ENCODE results near the gene TTC33.

The TTC33 gene

DNA sequence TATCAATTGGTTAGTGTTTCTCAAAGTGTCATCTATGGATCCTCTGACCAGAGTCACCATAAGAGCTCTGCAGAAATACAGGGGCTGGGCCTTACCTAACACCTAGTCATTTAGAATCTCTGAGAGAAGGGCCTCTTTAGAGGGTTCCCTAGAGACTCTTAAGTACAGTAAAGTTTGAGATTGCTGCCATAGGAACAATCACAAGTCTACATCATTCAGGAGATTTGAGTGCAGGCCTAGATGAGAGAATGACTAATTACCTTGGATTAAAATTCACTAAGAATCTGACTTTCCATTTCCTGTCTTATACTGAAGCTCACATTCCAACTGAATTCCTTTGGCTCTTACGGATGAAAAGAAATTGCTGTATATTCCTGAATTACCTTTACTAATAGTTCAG is 258.2 kb downstream of the TTC33 start:
- Histone ChIP-seq H3K27me3 (ENCODE audit: low read depth, low read length) (no peaks in the 10 kb centered on the region), H3K9me3 (ENCODE audit: insufficient read depth, low read length) (no peaks in the 10 kb centered on the region), H3K27ac (ENCODE audit: low read length) (no peak overlapping the region), H2AFZ (ENCODE audit: low read depth, low read length) (no peak overlapping the region), H4K20me1 (ENCODE audit: insufficient read depth, low read length) (no peaks in the 10 kb centered on the region), H3K4me2 (ENCODE audit: low read length) (no peak overlapping the region), H3K4me1 (ENCODE audit: low read length) (peaks cover 66% of the 10 kb centered on the region), H3K9ac (ENCODE audit: low read length) (no peak overlapping the region), H3K36me3 (replicated peaks; ENCODE audit: low read depth, low read length) (peaks cover 3% of the 10 kb centered on the region), H3K79me2 (ENCODE audit: low read length) (no peaks in the 10 kb centered on the region), H3K4me3 (ENCODE audit: low read length) (no peak overlapping the region)
- TF ChIP-seq, protein P1, sequence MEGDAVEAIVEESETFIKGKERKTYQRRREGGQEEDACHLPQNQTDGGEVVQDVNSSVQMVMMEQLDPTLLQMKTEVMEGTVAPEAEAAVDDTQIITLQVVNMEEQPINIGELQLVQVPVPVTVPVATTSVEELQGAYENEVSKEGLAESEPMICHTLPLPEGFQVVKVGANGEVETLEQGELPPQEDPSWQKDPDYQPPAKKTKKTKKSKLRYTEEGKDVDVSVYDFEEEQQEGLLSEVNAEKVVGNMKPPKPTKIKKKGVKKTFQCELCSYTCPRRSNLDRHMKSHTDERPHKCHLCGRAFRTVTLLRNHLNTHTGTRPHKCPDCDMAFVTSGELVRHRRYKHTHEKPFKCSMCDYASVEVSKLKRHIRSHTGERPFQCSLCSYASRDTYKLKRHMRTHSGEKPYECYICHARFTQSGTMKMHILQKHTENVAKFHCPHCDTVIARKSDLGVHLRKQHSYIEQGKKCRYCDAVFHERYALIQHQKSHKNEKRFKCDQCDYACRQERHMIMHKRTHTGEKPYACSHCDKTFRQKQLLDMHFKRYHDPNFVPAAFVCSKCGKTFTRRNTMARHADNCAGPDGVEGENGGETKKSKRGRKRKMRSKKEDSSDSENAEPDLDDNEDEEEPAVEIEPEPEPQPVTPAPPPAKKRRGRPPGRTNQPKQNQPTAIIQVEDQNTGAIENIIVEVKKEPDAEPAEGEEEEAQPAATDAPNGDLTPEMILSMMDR (IDR thresholded peaks at IDR 0.05; ENCODE audit: low read depth, low read length), result no peak
- no peak for TF ChIP-seq EZH2phosphoT487 (IDR thresholded peaks at IDR 0.05; ENCODE audit: low read depth)

DNA sequence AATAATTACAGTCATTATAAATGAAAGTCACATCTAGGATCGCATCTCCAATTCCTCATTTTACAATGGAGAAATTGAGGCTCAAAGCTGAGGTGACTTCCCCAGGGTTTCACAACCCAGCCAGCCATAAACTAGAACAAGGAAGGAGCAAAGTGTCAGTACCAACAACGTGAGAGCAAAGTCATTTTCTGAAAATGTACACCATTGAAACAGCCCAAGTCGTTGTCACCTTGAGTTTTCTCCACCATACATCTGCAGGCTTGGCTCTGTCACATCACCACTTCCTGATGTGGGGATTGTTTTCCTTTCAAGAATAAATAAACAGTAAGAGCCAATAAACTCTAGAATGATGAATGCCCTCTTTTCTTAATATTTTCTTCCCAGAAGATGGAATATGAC is 260.5 kb downstream of the TTC33 start:
- Histone ChIP-seq H2AFZ (ENCODE audit: low read depth, low read length) (no peak overlapping the region), H3K9ac (ENCODE audit: low read length) (no peak overlapping the region)

DNA sequence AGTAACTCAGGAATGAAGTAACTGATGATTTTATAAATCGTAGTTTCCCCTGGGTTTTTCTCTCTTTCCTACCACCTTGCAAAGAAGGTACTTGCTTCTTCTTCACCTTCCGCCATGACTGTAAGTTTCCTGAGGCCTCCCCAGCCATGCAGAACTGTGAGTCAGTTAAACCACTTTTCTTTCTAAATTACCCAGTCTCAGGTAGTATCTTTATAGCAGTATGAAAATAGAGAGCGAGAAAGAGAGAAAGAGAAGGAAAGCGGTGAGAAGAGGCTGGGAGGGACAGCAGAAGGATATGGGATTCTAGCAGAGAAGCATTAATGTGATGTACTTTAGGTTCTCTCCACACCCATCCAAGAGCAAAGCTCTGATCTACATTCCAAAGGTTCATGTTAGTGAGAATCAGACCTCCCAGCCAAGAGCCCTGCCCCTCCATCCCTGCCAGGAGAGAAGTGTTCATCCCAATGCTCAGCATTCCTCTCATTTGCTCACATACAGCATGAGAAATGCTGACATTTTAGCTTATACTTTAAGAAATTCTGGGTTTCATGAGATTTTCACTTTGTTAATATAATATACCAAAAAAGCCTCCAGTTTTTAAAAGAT is 261.0 kb downstream of the TTC33 start:
- peak overlapping the region; percentile 21 for H3K4me2 ChIP-seq (ENCODE audit: low read length)
- no peak overlapping the region for H3K9ac ChIP-seq (ENCODE audit: low read length)
- no peaks in the 10 kb centered on the region for H4K20me1 ChIP-seq (ENCODE audit: insufficient read depth, low read length)
- H3K4me1 ChIP-seq (ENCODE audit: low read length), result peaks cover 58% of the 10 kb centered on the region
- no peak overlapping the region for H3K4me3 ChIP-seq (ENCODE audit: low read length)
- no peaks in the 10 kb centered on the region for H3K9me3 ChIP-seq (ENCODE audit: insufficient read depth, low read length)
- H2AFZ ChIP-seq (ENCODE audit: low read depth, low read length), result no peak overlapping the region; the same call in 1 of the 2 replicates
- peaks cover 4% of the 10 kb centered on the region for H3K36me3 ChIP-seq (replicated peaks; ENCODE audit: low read depth, low read length)
- no peak for TF ChIP-seq EZH2phosphoT487 (IDR thresholded peaks at IDR 0.05; ENCODE audit: low read depth)
- TF ChIP-seq, protein P1 (IDR thresholded peaks at IDR 0.05; ENCODE audit: low read depth, low read length), result no peak
- no peaks in the 10 kb centered on the region for H3K27me3 ChIP-seq (ENCODE audit: low read depth, low read length)
- peak overlapping the region; percentile 10 for H3K27ac ChIP-seq (ENCODE audit: low read length)
- no peaks in the 10 kb centered on the region for H3K79me2 ChIP-seq (ENCODE audit: low read length)

More for the DNA sequence above, 260.5 kb downstream of the TTC33 start:
- TF ChIP-seq, protein P1 (IDR thresholded peaks at IDR 0.05; ENCODE audit: low read depth, low read length), result no peak
- no peak for TF ChIP-seq EZH2phosphoT487 (IDR thresholded peaks at IDR 0.05; ENCODE audit: low read depth)
- Histone ChIP-seq H3K9me3 (ENCODE audit: insufficient read depth, low read length) (no peaks in the 10 kb centered on the region), H3K4me2 (ENCODE audit: low read length) (peak overlapping the region; percentile 21), H4K20me1 (ENCODE audit: insufficient read depth, low read length) (no peaks in the 10 kb centered on the region), H3K79me2 (ENCODE audit: low read length) (no peaks in the 10 kb centered on the region), H3K4me1 (ENCODE audit: low read length) (peaks cover 58% of the 10 kb centered on the region), H3K27me3 (ENCODE audit: low read depth, low read length) (no peaks in the 10 kb centered on the region), H3K27ac (ENCODE audit: low read length) (peak overlapping the region; percentile 10), H3K4me3 (ENCODE audit: low read length) (no peak overlapping the region), H3K36me3 (replicated peaks; ENCODE audit: low read depth, low read length) (peaks cover 4% of the 10 kb centered on the region)

DNA sequence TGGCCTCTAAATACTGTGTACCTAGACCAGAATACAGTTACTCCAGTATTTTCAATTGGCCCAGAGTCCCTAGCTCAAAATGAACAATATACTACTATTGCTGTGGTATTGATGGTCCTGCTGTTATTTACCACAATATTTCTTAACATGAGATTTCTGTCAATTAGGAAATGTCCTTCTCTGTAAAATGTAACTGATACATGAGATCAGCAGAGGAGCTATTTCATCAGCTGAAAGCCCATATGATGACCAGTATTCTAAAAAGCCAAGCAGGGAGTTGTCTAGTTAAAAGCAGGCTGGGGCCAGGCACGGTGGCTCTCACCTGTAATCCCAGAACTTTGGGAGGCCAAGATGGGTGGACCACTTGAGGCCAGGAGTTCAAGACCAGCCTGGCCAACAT is 263.7 kb downstream of the TTC33 start:
- no peaks in the 10 kb centered on the region for H4K20me1 ChIP-seq (ENCODE audit: insufficient read depth, low read length)
- H3K4me3 ChIP-seq (ENCODE audit: low read length), result no peak overlapping the region
- H3K4me2 ChIP-seq (ENCODE audit: low read length), result peak overlapping the region; percentile 49
- H2AFZ ChIP-seq (ENCODE audit: low read depth, low read length), result no peak overlapping the region
- H3K9me3 ChIP-seq (ENCODE audit: insufficient read depth, low read length), result no peaks in the 10 kb centered on the region
- H3K36me3 ChIP-seq (replicated peaks; ENCODE audit: low read depth, low read length), result peaks cover 4% of the 10 kb centered on the region
- peak overlapping the region; percentile 34; the same call in 1 of the 2 replicates for H3K9ac ChIP-seq (ENCODE audit: low read length)
- H3K4me1 ChIP-seq (ENCODE audit: low read length), result peaks cover 62% of the 10 kb centered on the region
- no peaks in the 10 kb centered on the region for H3K27me3 ChIP-seq (ENCODE audit: low read depth, low read length)
- H3K27ac ChIP-seq (ENCODE audit: low read length), result peak overlapping the region; percentile 80
- H3K79me2 ChIP-seq (ENCODE audit: low read length), result no peaks in the 10 kb centered on the region
- TF ChIP-seq EZH2phosphoT487 (IDR thresholded peaks at IDR 0.05; ENCODE audit: low read depth), result no peak
- TF ChIP-seq, protein P1 (IDR thresholded peaks at IDR 0.05; ENCODE audit: low read depth, low read length), result no peak

Data from OCI-LY3 (cell line).